DND-41 (cell line): ENCODE measurements around the gene DOCK9.

Experiments used
- ATAC-seq: fragments of 200-7000 bp; cut with Tn5 transposase; 3 replicates; pipeline ENCODE4 v1.9.1; 2021; ENCODE audit warnings: low read depth; ENCODE audit not compliant: insufficient read depth
- DNase-seq: peaks from one replicate; pipeline ENCODE4 v3.0.0-alpha.2; 2020
- H2AFZ ChIP-seq: 2 replicates; pipeline ENCODE4 v1.6.0; 2012; ENCODE audit warnings: low read depth, low read length
- H3K27ac ChIP-seq: 2 replicates; pipeline ENCODE4 v1.5.1; 2012; ENCODE audit warnings: low read length, inconsistent platforms
- H3K27me3 ChIP-seq: fragments of 200-600 bp; sonication (generic); 2 replicates; pipeline ENCODE4 v1.6.0; 2012; ENCODE audit warnings: low read length, mild to moderate bottlenecking, inconsistent platforms; ENCODE audit not compliant: insufficient read depth, poor library complexity
- H3K36me3 ChIP-seq: 2 replicates; pipeline ENCODE4 v1.5.1; 2012; ENCODE audit warnings: low read length, inconsistent platforms; ENCODE audit not compliant: insufficient read depth
- H3K4me1 ChIP-seq: 2 replicates; pipeline ENCODE4 v1.5.1; 2012; ENCODE audit warnings: mild to moderate bottlenecking, low read length; ENCODE audit not compliant: insufficient read depth
- H3K4me2 ChIP-seq: 2 replicates; pipeline ENCODE4 v1.6.0; 2012; ENCODE audit warnings: mild to moderate bottlenecking, moderate library complexity, low read length, inconsistent platforms; ENCODE audit not compliant: insufficient read depth
- H3K4me3 ChIP-seq, 2 experiments: fragments of 200-600 bp in 1 of 2; shearing (Covaris generic) in 1 of 2; 2 replicates each; pipeline ENCODE4 v1.5.1; 2012 to 2016; ENCODE audit warnings: inconsistent platforms in 2 of 2, low read length in 2 of 2, mild to moderate bottlenecking in 2 of 2, low read depth in 1 of 2, moderate library complexity in 1 of 2
- H3K79me2 ChIP-seq: 2 replicates; pipeline ENCODE4 v1.6.0; 2012; ENCODE audit warnings: low read length, inconsistent platforms; ENCODE audit not compliant: insufficient read depth
- H3K9ac ChIP-seq: 2 replicates; pipeline ENCODE4 v1.6.0; 2012; ENCODE audit warnings: low read depth, mild to moderate bottlenecking, inconsistent platforms, low read length, moderate library complexity
- H3K9me3 ChIP-seq: 2 replicates; pipeline ENCODE4 v1.5.1; 2012; ENCODE audit warnings: low read length, moderate library complexity, mild to moderate bottlenecking, inconsistent platforms; ENCODE audit not compliant: insufficient read depth, severe bottlenecking
- H4K20me1 ChIP-seq: 2 replicates; pipeline ENCODE4 v1.6.0; 2012; ENCODE audit warnings: low read length; ENCODE audit not compliant: insufficient read depth
- EZH2 ChIP-seq: IDR thresholded peaks from 3 replicates; pipeline ENCODE4 v1.6.1; 2012; ENCODE audit warnings: borderline replicate concordance, low read depth, mild to moderate bottlenecking, moderate library complexity, low read length, inconsistent platforms; ENCODE audit not compliant: severe bottlenecking
- TF ChIP-seq, protein P1 (sequence below): IDR thresholded peaks from 2 replicates; pipeline ENCODE4 v1.5.1; 2012; ENCODE audit warnings: borderline replicate concordance, low read length, moderate library complexity, mild to moderate bottlenecking; ENCODE audit not compliant: poor library complexity, severe bottlenecking; ENCODE audit errors: extremely low read depth

The DOCK9 gene

DNA sequence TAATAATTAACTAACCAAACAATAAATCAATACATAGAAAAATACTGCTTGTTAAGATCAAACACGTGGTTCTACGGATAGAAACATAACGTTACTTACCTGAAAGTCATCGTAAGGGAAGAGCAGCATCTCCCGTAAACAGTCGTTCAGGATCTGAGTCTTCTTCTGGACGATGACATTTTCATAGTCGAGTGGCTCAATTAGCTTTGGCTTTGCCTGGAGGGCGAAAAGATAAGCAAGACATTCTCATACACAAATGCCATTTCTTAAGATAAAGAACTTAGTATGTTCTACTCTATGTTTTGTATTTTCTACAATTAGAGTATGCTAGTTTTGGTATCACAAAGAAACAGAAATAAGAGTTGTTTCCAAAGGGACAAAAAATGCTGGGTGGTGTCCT, 22.5 kb downstream of the DOCK9 start:
- Histone ChIP-seq H3K4me3 (no peak overlapping the region), H3K79me2 (no peaks in the 10 kb centered on the region), H4K20me1 (no peaks in the 10 kb centered on the region), H3K27ac (no peak overlapping the region), H3K4me1 (peaks cover 9% of the 10 kb centered on the region; the same call in 1 of the 2 replicates), H3K36me3 (peaks cover 3% of the 10 kb centered on the region; the same call in 1 of the 2 replicates), H2AFZ (no peak overlapping the region), H3K4me2 (no peak overlapping the region), H3K27me3 (no peaks in the 10 kb centered on the region), H3K9ac (no peak overlapping the region), H3K9me3 (no peaks in the 10 kb centered on the region)
- ATAC-seq = no peak
- TF ChIP-seq EZH2 = no peak
- TF ChIP-seq, protein P1, sequence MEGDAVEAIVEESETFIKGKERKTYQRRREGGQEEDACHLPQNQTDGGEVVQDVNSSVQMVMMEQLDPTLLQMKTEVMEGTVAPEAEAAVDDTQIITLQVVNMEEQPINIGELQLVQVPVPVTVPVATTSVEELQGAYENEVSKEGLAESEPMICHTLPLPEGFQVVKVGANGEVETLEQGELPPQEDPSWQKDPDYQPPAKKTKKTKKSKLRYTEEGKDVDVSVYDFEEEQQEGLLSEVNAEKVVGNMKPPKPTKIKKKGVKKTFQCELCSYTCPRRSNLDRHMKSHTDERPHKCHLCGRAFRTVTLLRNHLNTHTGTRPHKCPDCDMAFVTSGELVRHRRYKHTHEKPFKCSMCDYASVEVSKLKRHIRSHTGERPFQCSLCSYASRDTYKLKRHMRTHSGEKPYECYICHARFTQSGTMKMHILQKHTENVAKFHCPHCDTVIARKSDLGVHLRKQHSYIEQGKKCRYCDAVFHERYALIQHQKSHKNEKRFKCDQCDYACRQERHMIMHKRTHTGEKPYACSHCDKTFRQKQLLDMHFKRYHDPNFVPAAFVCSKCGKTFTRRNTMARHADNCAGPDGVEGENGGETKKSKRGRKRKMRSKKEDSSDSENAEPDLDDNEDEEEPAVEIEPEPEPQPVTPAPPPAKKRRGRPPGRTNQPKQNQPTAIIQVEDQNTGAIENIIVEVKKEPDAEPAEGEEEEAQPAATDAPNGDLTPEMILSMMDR = no peak
- no peak for DNase-seq

DNA sequence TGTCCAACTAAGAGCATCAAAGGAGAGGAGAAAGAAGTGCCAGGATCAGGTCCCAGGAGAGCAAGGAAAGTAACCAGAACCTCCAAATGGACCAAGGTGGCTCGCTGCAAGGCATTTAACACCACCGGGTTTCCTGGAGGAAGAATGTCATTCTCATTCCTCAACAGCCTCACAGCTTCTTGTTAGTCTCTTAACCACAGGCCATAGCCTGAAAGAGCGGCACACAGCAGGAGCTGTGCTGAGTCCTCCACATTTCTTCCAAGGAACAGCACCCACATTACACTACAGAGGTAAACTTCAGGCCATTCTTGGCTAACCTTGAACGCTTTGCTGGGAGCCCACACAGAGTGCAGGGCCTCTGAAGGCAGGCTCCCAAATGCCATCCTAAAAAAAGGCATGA, 23.6 kb downstream of the DOCK9 start:
- H2AFZ ChIP-seq = no peak overlapping the region
- ATAC-seq (no peak), DNase-seq (no peak)

DNA sequence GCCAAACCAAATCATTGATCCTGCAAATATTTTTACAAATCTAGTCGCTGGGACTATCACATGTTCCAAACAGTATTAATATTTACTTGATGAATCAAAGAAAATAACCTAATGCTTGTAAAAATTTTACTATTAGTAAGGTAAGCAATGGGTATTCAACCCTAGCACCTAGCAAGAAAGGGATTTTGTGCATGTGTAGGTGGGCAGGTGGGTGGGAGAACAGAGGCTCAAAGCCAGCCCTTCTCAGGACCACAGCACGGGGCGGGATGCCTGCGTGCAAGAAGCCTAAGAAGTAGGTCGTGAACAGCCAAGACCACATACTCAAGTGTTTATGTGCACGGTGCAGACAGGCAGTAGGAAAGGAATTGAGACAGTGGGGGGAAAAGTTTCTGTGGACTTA, 26.6 kb downstream of the DOCK9 start:
- no peak for ATAC-seq
- H2AFZ ChIP-seq = no peak overlapping the region

More for the DNA sequence above, 23.6 kb downstream of the DOCK9 start:
- no peak overlapping the region for H3K9ac ChIP-seq
- no peaks in the 10 kb centered on the region for H3K79me2 ChIP-seq
- H3K9me3 ChIP-seq = no peaks in the 10 kb centered on the region
- H3K27ac ChIP-seq = no peak overlapping the region
- no peaks in the 10 kb centered on the region for H4K20me1 ChIP-seq
- no peak overlapping the region for H3K4me3 ChIP-seq
- H3K27me3 ChIP-seq = no peaks in the 10 kb centered on the region
- peaks cover 9% of the 10 kb centered on the region; the same call in 1 of the 2 replicates for H3K4me1 ChIP-seq
- H3K4me2 ChIP-seq = no peak overlapping the region
- no peak for TF ChIP-seq EZH2
- TF ChIP-seq, protein P1 = no peak
- peaks cover 3% of the 10 kb centered on the region; the same call in 1 of the 2 replicates for H3K36me3 ChIP-seq

More for the DNA sequence above, 26.6 kb downstream of the DOCK9 start:
- H3K27ac ChIP-seq = no peak overlapping the region
- no peaks in the 10 kb centered on the region for H4K20me1 ChIP-seq
- no peak overlapping the region for H3K4me2 ChIP-seq
- no peaks in the 10 kb centered on the region for H3K79me2 ChIP-seq
- H3K9ac ChIP-seq = no peak overlapping the region
- H3K9me3 ChIP-seq = no peaks in the 10 kb centered on the region
- no peak for DNase-seq
- H3K4me1 ChIP-seq = peaks cover 12% of the 10 kb centered on the region
- H3K36me3 ChIP-seq = peaks cover 3% of the 10 kb centered on the region; the same call in 1 of the 2 replicates
- no peaks in the 10 kb centered on the region for H3K27me3 ChIP-seq
- TF ChIP-seq, protein P1 = no peak
- no peak for TF ChIP-seq EZH2
- no peak overlapping the region for H3K4me3 ChIP-seq
